Adrenal gland (tissue), 12 donors: ENCODE data around the gene CENPP. TPM values are rescaled to one million over a fixed set of nuclear protein-coding genes. Genes with fewer than 3 reads are reported as not detected.
A peak's percentile ranks its signal among the peaks of the same experiment; 100 is the strongest.

Experiments used
- DNase-seq, 7 donors: peaks; one replicate each; pipeline ENCODE4 v3.0.0-alpha.2; 2019 to 2020
- H3K27ac ChIP-seq, 5 donors: fragments of 200-600 bp; sonication (generic) in 4 of 5; 1 replicate in 3 of 5; 2 replicates in 2 of 5; pipeline versions ENCODE4 v1.5.1 to v1.8.0; 2016 to 2020; ENCODE audit warnings: mild to moderate bottlenecking in 1 of 5
- H3K27me3 ChIP-seq: fragments of 200-600 bp; 2 replicates; pipeline ENCODE4 v1.8.0; 2021
- H3K36me3 ChIP-seq, 2 donors: fragments of 200-600 bp; replicated peaks in 1 of 2; 1 replicate in 1 of 2; 2 replicates in 1 of 2; pipeline versions ENCODE4 v1.5.1 to v1.8.0; 2018 to 2022
- H3K4me1 ChIP-seq, 2 donors: fragments of 200-600 bp; replicated peaks in 1 of 2; 1 replicate in 1 of 2; 2 replicates in 1 of 2; pipeline versions ENCODE4 v1.5.1 to v1.8.0; 2018 to 2021
- H3K4me3 ChIP-seq, 4 donors: fragments of 200-600 bp; sonication (generic) in 3 of 4; one replicate each; pipeline ENCODE4 v1.5.1; 2016 to 2018
- H3K9me3 ChIP-seq, 3 donors: fragments of 200-600 bp; sonication (generic) in 1 of 3; replicated peaks in 1 of 3; 1 replicate in 2 of 3; 2 replicates in 1 of 3; pipeline versions ENCODE4 v1.5.1 to v1.8.0; 2016 to 2021
- POLR2A ChIP-seq, 2 donors: fragments of 450-650 bp; IDR thresholded peaks; one replicate each; pipeline ENCODE4 v1.6.1; 2017; ENCODE audit warnings: antibody characterized with exemption in 2 of 2, mild to moderate bottlenecking in 2 of 2, moderate library complexity in 1 of 2
- WGBS, 4 donors: extraction: QIAGEN DNeasy Blood & Tissue Kit in 2 of 4; methylation state at CpG; one replicate each; pipeline versions ENCODE4 v1.1.5 to v1.1.7; 2013 to 2017; 5-methylcytosine and 5-hydroxymethylcytosine counted together
- intact Hi-C, 2 donors: fragments of 100-400 bp; cut with DNase I; formaldehyde crosslinking; loops; one replicate each; pipeline versions ENCODE4 v1.14.1 to v1.15.0; 2022 to 2023
- polyA plus RNA-seq, 3 donors: library from polyadenylated mRNA; stranded (reverse); fragments of 200-250 nt in 2 of 3; fragments of 350-450 nt in 1 of 3; fragmentation: Illumina TruSeq in 1 of 3; extraction: RNeasy Lipid Tissue Mini Kit (QIAGEN cat#74804) in 1 of 3; gene quantifications; one replicate each; pipeline ENCODE4 v1.2.3, GENCODE V29; 2013 to 2014
- total RNA-seq, 9 donors: library from RNA; depleted of rRNA in 4 of 9; stranded (reverse); fragments of >200 nt in 4 of 9; fragments of 120-200 nt in 1 of 9; fragmentation: NEBNext Ultra II Directional in 1 of 9; extraction: Animal tissue kit (Norgen Biotek cat#: 25700) in 1 of 9; gene quantifications; one replicate each; pipeline versions ENCODE4 v1.1.0 to v1.2.4, GENCODE V29; 2013 to 2023
- TF ChIP-seq, protein P1 (sequence below), 6 experiments: fragments of 450-650 bp in 4 of 6; fragments of 200-600 bp in 2 of 6; sonication (generic) in 1 of 6; IDR thresholded peaks; 1 replicate in 5 of 6; 2 replicates in 1 of 6; pipeline versions ENCODE4 v1.5.1 to v1.8.0; 2016 to 2021; ENCODE audit warnings: antibody characterized with exemption in 6 of 6, mild to moderate bottlenecking in 2 of 6, moderate library complexity in 1 of 6
- donor health status: healthy with polysubstance abuse.
- donor health status: Bipolar disorder and iron deficiency.
- donor health status: DM: yes; HTN: yes; CAD: no.
- donor health status: DM: no; HTN: no; CAD: no.
- donor health status: DM: no; HTN: no; CAD: no.
- donor health status: DM: yes; HTN: yes; CAD: no.

The CENPP gene
- total and polyA plus RNA-seq, 12 donors, result 1.1 to 14.0 (median 3.1) TPM

GRCh38 chr9:92484563-92484962, 158.8 kb downstream of the CENPP start:
- Histone ChIP-seq H3K9me3 (no peaks in the 10 kb centered on the region), H3K4me1 (no peaks in the 10 kb centered on the region), H3K27me3 (no peaks in the 10 kb centered on the region), H3K27ac (peak overlapping the region in 2 of 5 donors; percentile 4 to 8), H3K36me3 (no peaks in the 10 kb centered on the region), H3K4me3 (no peak overlapping the region)
- DNase-seq, result no peak
- no peak for TF ChIP-seq POLR2A (IDR thresholded peaks at IDR 0.05)
- TF ChIP-seq, protein P1, sequence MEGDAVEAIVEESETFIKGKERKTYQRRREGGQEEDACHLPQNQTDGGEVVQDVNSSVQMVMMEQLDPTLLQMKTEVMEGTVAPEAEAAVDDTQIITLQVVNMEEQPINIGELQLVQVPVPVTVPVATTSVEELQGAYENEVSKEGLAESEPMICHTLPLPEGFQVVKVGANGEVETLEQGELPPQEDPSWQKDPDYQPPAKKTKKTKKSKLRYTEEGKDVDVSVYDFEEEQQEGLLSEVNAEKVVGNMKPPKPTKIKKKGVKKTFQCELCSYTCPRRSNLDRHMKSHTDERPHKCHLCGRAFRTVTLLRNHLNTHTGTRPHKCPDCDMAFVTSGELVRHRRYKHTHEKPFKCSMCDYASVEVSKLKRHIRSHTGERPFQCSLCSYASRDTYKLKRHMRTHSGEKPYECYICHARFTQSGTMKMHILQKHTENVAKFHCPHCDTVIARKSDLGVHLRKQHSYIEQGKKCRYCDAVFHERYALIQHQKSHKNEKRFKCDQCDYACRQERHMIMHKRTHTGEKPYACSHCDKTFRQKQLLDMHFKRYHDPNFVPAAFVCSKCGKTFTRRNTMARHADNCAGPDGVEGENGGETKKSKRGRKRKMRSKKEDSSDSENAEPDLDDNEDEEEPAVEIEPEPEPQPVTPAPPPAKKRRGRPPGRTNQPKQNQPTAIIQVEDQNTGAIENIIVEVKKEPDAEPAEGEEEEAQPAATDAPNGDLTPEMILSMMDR (IDR thresholded peaks at IDR 0.05), result no peak
- intact Hi-C loops, result no loop called here
- 83 to 90% (median 86%) methylated on average over 3 of the region's 3 CpGs for WGBS, 4 donors

- intact Hi-C loops, result no loop called here
- no peak for DNase-seq
- WGBS, 4 donors, result 68 to 77% (median 74%) methylated on average over 3 of the region's 3 CpGs
Measured at GRCh38 chr9:92486371-92486770, 160.6 kb downstream of the CENPP start.

GRCh38 chr9:92488681-92489550, 163.2 kb downstream of the CENPP start:
- Histone ChIP-seq H3K27ac (peak overlapping the region in 2 of 5 donors; percentile 3 to 8), H3K4me1 (no peaks in the 10 kb centered on the region), H3K27me3 (no peaks in the 10 kb centered on the region), H3K36me3 (no peaks in the 10 kb centered on the region), H3K4me3 (no peak overlapping the region), H3K9me3 (no peaks in the 10 kb centered on the region)
- intact Hi-C loops, result no loop called here
- TF ChIP-seq, protein P1 (IDR thresholded peaks at IDR 0.05), result no peak
- TF ChIP-seq POLR2A (IDR thresholded peaks at IDR 0.05), result no peak
- 71 to 78% (median 75%) methylated on average over 4 of the region's 4 CpGs for WGBS, 4 donors
- no peak for DNase-seq

More at GRCh38 chr9:92486371-92486770, 160.6 kb downstream of the CENPP start:
- Histone ChIP-seq H3K27ac (no peak overlapping the region), H3K4me3 (no peak overlapping the region), H3K4me1 (no peaks in the 10 kb centered on the region), H3K27me3 (no peaks in the 10 kb centered on the region), H3K9me3 (no peaks in the 10 kb centered on the region), H3K36me3 (no peaks in the 10 kb centered on the region)
- TF ChIP-seq, protein P1 (IDR thresholded peaks at IDR 0.05), result no peak
- TF ChIP-seq POLR2A (IDR thresholded peaks at IDR 0.05), result no peak

DNA sequence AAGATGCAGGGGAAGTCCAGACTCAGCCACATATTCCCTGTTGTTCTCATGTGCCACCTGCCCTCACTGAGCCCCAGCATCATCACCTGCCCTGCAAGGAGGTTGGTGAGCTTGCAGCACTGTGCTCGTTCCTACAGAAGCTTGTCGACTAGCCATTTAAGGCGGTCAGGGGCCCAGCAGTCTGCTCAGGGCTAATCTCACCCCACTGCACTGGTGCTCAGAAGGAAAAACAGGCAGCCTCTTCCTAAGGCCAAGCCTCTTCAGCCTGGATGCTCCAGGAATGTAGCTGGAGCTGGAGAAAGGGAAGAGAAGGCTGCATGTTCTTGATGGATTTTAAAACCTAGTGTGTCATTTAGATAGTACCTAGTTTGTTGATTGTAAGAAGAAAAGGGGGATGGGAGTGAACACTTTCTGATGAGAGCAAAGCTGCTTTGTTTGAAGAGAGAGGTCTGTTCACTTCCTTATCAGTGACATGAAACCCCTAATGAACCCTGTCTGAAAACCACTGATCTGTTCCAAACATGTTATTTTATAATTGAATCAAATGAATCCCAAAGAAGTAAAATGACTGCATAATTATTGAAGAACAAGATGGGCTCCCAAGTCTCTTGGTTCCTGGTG, 167.1 kb downstream of the CENPP start:
- no peak for TF ChIP-seq POLR2A (IDR thresholded peaks at IDR 0.05)
- TF ChIP-seq, protein P1 (IDR thresholded peaks at IDR 0.05), result no peak
- H3K36me3 ChIP-seq, result no peaks in the 10 kb centered on the region
- no peaks in the 10 kb centered on the region for H3K27me3 ChIP-seq
- intact Hi-C loops, result no loop called here
- no peak overlapping the region for H3K4me3 ChIP-seq
- peak overlapping the region in 1 of 5 donors; percentile 24 for H3K27ac ChIP-seq
- WGBS, 4 donors, result 60 to 92% (median 86%) methylated on average over 3 of the region's 3 CpGs
- DNase-seq, result no peak
- no peaks in the 10 kb centered on the region for H3K4me1 ChIP-seq
- no peaks in the 10 kb centered on the region for H3K9me3 ChIP-seq
